Heart left ventricle (tissue), 13 donors: ENCODE measurements around the gene KRTAP17-1.

Source experiments
- POLR2A ChIP-seq, 2 donors: fragments of 450-650 bp; IDR thresholded peaks; one replicate each; pipeline ENCODE4 v1.6.1; 2017; ENCODE audit warnings: antibody characterized with exemption in 2 of 2, mild to moderate bottlenecking in 2 of 2, moderate library complexity in 2 of 2
- TF ChIP-seq, protein P1 (sequence below), 12 donors: fragments of 200-600 bp; sonication (generic) in 4 of 12; IDR thresholded peaks; one replicate each; pipeline versions ENCODE4 v1.5.0 to v1.8.0; 2018 to 2022; ENCODE audit warnings: antibody characterized with exemption in 12 of 12, mild to moderate bottlenecking in 5 of 12
- donor health status: ischemic (EF 13 %, LVEDD 7.1; RV severe dilation, severe dysfunction).
- donor health status: DM: no; HTN: yes; CAD: no.
- donor health status: DM: no; HTN: no; CAD: no.
- donor health status: ischemic (EF 25% LVEDD 6.9; RV normal size, moderate dysfunction).
- donor health status: ischemic (EF 25% LVEDD 5.7; RV mildly dilated, moderate dysfunction).
- donor health status: ischemic (EF 35%, LVEDD 5.7; RV mildly dilated, moderate dysfunction).
- donor health status: nonischemic (EF 11% LVEDD 7.7; RV severe dilation, severe dysfunction).
- donor health status: DM: yes; HTN: yes; CAD: no.
- donor health status: PGD.
- donor health status: ischemic (EF 29% LVEDD 5.4; RV normal size, mild dysfunction).
- donor health status: nonischemic (EF 23%, LVEDD 6.1; RV moderate dilation, normal function).

DNA sequence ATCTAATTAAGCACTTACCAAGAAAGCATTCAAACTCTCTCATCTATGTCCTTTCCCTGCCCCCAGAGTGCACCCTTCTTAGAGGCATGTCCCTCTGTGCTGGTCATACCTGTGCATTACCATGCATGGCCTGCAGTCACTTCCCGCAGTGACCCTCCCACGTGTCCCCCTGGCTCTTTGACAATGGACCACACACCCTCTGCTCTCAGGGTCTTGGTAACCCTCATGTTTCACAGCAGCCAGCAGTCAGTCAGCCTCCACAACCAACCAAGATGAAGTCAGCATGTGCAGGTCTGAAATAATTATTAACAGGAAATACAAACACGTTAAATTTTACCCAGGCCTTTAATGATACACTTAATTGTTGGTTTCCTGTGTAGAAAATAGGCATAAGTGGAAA lies 25.0 kb upstream of the KRTAP17-1 start:
- TF ChIP-seq, protein P1, sequence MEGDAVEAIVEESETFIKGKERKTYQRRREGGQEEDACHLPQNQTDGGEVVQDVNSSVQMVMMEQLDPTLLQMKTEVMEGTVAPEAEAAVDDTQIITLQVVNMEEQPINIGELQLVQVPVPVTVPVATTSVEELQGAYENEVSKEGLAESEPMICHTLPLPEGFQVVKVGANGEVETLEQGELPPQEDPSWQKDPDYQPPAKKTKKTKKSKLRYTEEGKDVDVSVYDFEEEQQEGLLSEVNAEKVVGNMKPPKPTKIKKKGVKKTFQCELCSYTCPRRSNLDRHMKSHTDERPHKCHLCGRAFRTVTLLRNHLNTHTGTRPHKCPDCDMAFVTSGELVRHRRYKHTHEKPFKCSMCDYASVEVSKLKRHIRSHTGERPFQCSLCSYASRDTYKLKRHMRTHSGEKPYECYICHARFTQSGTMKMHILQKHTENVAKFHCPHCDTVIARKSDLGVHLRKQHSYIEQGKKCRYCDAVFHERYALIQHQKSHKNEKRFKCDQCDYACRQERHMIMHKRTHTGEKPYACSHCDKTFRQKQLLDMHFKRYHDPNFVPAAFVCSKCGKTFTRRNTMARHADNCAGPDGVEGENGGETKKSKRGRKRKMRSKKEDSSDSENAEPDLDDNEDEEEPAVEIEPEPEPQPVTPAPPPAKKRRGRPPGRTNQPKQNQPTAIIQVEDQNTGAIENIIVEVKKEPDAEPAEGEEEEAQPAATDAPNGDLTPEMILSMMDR (IDR thresholded peaks at IDR 0.05) = no peak
- TF ChIP-seq POLR2A (IDR thresholded peaks at IDR 0.05) = no peak
